SHP77 treated with DMSO at 0.1 percent for 48 hours (cell line): ENCODE measurements around the gene ARPIN.
"Not testable (repeated sequence)": the region's sequence is repeated elsewhere in the genome, so short reads cannot be mapped to it uniquely, and the experiment has no call there.

Experiments
- DNase-seq: peaks from one replicate; lab custom pipeline; 2025; lab: John Stamatoyannopoulos, UW

The ARPIN gene

DNA sequence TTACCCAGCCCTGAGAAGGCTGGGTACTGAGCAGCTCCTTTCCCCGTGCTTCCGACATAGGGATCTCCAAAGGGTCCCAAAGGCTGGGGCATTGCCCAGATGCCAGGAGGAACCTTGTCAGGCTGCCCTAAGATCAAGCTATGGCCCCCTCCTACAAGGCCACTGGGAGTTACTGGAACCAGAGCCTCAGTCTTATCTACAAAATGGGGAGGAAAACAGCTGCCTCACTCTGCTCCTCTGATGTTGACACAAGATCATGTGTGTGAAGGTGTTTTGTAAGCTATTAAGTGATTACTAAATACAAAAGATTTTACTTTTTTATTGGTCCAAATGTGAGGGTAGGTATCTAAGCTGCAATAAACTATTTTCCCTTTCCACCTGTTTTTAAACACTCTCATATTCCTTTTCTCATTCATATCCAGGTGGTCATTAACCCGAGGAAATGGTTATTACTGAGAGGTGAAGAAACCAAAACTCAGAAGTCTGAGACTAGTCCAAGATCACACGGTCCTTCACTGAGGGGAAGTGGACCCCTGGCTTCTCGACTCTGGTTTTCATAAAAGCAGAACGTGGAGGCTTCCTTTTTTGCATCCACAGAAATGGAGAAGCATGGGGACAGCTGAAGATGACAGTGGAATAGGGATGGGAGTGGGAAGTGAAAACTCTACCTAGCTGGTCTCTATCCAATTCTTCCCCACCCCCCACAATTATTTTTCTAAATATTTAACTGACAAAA is 1.7 kb downstream of the ARPIN start:
- DNase-seq, result no peak

DNA sequence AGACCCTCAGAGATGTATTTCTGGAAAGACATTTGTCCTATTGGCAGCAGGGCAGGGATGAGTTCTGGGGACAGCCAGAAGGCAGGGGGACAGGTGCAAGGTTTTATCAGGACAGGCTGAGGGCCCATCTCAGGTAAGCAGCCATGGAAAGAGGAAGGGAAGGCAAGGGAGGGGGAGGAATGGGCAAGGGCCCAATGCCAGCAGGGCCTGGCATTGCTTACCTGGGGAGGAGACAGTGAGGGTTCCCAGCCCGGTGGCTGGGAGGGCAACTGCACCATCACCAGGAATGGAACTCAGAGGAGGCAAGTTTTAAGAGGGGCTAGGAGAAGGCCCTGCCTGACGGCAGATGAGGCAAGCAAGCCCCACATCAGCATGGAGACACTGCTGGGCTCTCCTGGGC is 3.1 kb downstream of the ARPIN start:
- DNase-seq, result no peak

DNA sequence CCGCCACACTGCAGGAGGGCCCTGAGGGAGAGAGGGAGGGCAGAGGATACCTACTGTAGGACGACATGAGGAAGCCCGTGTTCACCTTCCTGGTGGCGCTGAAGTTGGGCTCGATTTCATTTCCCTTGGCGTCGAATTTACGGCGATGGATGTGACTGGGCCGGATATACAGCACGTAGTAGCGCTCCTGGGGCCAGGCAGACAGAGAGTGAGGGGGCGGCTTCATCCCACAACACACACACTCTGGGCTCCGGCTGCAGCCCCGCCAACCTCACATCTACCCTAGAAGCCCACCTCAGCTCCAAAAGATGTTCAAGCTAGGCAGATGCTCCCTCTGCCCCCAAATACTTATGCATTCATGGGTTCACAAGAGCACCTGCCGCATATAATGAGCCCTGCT is 4.5 kb downstream of the ARPIN start:
- DNase-seq, result no peak

DNA sequence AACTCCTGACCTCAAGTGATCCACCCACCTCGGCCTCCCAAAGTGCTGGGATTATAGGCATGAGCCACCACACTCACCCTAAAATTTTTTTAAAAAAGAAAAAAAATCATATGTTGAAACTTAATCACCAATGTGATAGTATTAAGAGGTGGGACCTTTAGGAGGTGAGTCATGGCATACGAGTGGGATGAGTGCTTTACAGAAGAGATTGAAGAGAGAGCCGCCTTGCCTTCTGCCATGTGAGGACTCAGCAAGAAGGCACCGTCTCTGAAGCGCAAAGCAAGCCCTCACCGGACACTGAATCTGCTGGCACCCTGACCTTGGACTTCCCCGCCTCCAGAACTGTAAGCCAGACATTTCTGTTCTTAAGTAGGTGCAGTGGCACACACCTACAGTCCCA is 5.5 kb downstream of the ARPIN start:
- DNase-seq, result no peak

DNA sequence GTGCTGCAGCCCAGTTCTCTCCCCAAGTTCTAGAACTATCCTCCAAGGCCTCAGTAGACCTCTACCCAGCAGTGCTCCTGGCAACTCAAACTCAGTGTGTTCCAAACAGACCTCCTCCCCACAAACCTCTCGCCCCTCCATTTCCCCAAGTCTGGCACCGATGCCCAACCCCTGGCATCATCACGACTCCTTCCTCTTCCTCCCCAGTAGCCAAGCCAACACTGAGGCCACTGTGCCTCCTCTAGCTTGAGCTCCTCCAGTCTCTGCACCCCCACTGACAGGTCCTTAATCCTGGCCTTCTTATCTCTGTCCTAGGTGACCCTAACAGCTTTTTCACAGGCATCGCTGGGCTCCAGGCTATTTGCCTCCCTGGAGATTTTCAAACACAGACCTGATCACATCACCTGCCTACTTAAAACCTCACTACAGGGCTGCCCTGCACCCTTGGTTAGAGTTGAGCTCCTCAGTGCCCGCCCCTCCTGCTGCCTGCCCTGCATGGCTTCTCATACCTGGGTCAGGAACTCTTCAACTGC is 6.8 kb downstream of the ARPIN start:
- DNase-seq, result no peak

DNA sequence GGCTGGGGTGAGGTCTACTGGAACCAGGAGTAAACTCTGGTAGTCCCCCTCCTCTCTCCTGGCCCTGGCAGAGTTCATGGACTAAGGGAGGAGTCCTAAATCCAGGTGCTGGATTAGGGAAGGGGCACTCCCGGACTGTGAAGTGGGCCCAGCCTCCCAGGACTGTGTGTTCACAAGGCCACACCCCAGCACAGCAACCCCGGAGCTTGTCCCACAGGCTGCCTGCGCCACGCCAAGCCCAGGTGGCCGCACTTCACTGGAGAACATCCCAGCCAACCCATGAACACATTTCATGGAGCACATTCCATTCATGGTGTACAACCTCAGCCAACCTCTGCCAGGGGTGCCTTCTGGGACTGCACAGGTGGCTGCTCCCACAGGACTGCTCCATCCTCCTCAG is 8.2 kb downstream of the ARPIN start:
- DNase-seq, result no peak

DNA sequence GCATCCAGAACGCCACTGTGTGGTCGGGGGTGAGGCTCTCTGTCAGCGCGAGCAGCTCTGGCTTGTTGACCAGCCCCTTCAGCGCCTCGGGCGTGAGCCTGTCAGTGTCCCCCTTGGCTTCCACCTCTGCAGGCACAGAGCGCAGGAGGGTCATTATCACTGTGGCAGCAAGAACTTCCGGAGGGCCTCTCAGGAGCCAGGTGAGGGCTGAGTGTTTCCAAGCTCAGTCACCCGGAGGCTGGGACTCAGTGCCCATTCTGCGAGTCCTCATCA is 9.0 kb downstream of the ARPIN start:
- DNase-seq, result no peak

DNA sequence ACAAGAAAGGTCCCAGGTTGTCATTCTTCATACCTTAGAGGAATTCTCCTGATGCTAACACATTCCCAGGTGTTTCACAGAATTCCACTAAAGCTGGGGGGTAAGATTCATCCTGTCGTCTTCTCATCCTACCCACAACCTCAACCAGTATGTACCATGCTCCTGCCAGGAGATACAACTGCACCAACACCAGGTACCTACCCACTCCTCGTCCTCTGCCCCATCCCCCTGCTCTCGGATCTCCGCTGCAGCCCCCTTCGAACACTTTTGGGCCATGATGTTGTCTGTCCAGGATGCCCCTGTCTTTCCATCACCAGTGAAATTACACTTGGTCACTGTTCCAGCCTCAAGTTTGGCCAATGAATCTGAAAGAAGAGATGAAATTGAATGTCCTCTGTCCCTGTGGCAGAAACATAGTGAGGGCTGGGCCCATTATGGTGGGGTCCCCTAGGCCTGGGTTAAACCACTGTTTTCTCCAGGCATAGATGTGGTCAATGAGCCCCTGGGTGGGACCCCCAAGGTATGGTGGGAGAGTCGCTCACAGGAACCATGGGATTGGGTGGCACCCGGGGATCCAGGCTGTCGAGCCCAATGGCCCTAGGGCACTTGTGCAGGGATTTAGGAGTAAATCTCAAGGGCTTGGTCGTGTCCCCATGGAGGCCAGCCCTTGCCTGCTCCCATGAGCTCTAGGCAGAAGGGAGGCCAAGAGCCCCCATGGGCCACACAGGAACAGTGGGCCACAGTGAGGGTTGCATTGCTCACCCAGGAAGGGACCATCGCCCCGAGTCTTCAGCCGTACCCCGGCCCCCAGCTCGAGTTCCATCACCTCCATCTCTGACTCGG is 9.5 kb downstream of the ARPIN start:
- DNase-seq, result no peak

DNA sequence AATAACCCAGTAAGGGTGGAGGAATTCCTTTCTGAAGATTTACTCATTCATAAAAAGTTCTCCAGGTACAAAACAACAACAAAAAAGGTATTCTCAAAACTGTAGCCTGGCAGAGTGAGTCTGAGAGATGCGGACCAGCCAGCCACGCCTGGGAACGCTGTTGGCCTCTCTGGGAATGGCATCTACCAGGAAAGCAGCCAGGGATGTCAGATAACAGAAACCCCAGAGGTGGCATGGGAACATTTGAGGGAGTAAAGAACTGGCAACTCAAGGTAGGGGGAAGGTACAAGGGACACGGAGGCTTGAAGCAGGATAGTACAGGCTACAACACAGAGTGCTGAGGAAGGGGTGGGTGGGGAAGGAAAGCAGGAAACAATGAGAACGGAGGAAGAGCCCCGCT is 11.9 kb downstream of the ARPIN start:
- no peak for DNase-seq

DNA sequence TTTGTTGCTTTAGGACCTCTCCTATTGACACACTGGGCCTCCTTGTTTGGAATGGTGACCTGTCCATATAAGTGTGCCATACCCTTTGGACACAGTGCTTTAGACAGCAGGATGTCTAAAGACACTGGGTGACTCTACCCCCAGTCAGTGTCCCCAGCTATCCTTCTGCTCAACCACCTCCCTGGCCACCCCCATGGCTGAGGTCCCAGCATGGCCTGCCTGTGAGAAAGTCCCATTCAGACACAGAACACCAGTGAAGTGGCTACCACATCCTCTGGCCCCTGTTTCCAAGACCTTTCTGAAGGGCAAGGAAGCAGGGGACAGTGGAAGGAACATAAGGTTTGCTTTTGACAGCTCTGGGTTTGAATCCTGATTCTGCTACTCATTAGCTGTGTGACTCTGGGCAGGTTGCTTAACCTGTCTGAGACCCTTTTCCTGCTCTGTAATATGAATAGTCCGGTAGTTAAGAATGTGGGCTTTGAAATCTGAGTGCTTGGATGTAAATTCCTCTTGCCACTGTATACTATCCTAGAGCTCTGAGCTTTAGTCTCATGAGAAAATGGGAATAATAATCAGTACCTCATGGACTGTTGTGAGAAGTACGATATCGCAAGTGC is 12.7 kb downstream of the ARPIN start:
- no peak for DNase-seq

DNA sequence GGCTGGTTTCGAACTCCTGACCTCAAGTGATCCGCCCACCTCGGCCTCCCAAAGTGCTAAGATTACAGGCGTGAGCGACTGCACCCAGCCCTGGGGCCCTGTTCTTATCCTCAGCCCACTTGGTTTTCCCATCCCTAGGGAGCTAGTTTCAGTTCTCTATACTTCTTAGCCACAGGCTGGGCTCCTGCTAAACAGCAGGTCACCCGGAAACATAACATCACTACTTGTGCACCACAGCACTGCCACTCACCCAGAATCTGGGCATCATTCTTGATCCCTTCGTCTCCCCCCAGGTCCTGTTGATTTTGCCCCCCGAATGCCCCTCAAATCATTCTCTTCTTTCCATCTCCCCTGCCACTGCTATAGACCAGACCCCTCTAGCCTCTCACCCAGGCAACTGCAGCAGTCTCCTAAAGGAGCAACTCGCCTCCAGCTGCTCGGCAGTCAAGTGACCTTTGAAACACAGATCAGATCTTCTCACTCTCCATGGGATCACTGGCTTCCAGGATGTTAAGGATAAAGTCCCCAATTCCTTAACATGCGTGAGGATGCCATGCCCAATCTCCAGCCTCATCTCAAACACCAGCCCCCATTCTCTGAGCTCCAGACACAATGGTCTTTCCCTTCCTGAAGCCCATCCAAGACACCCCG is 13.3 kb downstream of the ARPIN start:
- DNase-seq, result no peak

DNA sequence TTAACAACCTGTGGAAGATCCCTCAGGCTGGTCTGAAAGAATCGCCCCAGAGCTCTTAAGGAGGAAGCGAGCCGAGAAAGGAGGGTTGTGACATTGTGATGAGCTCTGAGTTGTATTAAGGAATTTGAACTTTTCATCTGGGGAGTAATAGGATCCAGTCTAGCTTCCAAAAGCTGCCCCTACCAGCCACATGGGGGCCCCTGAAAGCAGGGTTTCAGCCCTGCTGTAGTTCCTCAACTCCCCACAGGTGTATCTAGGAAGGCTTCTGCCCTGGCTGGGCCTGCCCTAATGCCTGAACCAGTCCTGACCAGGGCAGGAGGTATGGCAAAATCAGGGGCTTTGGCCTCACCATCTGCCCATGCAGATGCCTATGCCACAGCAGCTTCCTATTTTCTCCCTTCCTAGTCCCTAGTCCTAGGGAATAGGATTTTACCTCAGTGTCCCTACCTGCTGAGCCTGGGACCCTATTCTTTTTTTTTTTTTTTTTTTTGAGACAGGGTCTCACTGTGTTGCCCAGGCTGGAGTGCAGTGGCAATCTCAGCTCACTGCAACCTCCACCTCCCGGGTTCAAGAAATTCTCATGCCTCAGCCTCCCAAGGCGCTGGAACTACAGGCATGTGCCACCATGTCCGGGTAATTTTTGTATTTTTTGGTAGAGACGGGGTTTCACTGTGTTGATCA is 14.0 kb downstream of the ARPIN start:
- DNase-seq, result peak; percentile 31

DNA sequence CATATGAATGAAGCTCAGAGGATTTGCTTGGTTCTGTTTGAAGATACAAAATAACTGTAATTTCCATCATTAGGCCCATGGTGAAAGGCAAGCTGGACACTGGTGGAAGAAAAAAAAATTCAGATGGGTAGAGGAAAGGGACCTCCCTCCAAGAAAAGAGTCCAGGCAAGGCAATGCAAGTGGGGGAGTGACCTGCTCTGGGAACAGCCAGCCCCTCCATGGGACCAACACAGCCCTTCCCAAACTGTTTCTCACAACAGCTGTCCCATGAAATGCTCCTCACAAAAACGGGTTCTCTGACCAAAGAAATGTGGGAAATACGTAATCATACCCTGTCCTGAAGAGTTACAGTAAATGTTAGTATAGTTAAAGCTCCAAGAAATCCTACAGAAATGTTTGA is 14.6 kb downstream of the ARPIN start:
- no peak for DNase-seq

DNA sequence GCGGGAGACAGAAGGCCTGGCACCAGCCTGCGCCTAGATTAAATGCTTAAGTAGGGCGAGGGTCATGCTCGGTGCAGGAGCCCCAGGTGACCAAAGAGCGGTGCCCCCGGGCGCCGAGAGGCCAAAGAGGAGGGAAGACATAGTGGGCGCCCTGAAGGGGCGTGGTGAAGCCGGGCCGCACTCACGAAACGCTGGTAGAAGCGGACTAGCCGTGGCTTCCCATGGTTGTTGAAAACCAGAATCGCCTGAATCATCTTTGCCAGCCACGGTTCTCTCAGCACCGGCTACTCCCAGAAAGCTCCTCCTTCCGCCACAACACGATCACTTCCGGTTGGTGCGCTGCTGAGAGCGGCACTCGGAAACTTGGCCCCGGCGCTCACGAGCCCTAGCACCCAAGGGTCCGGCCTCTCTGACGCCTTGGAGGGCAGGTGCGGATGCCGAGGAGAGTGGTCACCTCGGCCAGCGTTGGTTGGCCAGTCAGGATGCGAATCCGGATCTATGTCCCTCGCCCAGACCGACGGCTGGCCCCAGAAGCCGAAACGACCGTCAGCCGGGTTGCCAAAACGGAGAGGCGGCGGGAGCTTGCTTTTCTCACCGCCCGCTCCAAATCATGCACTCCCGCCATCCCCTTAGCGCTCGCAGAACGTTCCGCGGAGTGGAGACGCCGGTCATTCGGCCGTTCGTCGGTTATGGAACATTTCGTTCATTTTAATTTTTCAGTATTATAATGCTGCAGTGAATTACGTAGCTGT is 18.9 kb downstream of the ARPIN start, which contains the start of gene AP3S2:
AP3S2 (minus strand) TSS at position 299 of the 752 bp plus-strand sequence; CDS start at position 254, 45 bp downstream.
- DNase-seq, result peak; percentile 86

DNA sequence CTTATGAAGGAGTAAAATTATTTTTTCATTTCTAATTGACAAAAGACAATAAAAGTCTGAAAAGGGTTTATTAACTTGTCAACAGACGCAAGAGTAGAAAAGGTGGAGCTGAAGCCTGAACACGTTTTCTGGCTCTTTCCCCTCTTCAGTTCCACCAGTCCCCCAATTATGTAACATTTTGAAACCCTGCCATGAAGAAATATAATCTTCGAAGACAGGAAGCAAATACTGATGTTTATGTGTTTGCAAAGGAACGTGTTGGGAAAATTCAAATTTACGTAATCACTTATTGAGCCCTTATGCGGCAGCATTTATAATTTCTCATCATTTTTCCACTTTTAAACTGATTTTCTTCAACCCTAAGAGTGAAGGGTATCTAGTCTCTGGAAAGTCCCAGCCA is 19.7 kb downstream of the ARPIN start:
- no peak for DNase-seq

DNA sequence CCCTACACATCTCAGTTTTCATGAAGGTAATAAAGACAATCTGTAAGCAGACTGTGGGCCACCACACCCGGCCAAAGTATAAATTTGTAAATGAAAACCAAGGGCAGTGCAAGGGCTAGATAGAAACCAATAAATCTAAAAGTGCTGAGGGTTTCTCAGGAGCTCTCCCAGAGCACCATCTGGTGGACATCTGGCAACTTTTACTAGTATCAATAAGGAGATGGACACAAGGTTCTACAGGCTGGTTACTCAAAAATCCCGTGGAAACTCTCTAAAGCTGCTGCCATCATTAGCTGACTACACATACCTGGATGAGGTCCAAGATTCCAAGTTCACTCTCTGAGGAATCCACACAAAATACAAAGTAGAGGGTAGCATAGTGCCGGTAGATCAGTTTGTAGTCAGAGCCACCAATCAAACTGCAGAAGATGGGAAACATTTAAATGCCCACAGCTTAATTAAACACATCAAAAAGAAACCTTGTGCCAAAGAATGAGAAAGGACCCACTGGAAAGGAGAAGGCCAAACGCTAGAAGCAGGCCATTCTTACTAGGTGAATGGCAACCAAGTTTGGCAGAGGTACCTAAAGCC is 24.4 kb downstream of the ARPIN start:
- DNase-seq, result peak; percentile 8

DNA sequence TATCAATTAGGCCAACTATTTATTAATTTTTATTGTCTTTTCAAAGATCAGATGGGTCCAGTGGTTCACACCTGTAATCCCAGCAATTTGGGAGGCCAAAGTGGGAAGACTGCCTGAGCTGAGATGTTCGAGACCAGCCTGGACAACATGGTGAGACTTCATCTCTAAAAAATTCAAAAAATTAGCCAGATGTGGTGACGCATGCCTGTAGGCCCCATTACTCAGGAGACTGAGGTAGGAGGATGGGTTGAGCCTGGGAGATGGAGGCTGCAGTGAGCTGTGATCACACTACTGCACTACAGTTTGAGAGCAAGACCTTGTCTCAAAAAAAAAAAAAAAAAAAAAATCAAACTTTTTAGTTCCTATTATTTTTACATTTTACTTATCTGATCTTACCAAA is 27.1 kb downstream of the ARPIN start:
- DNase-seq, result no peak

DNA sequence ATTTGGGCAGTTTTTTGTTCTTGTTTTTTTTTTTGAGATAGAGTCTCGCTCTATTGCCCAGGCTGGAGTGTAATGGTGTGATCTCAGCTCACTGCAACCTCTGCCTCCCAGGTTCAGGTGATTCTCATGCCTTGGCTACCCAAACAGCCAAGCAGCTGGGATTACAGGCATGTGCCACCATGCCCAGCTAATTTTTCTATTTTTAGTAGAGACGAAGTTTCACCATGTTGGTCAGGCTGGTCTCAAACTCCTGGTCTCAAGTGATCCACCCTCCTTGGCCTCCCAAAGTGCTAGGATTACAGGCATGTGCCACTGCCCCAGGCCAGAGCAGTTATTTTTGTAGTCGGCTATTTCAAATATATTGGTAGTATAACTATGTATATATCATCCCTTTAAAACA is 27.6 kb downstream of the ARPIN start:
- not testable (repeated sequence) for DNase-seq

DNA sequence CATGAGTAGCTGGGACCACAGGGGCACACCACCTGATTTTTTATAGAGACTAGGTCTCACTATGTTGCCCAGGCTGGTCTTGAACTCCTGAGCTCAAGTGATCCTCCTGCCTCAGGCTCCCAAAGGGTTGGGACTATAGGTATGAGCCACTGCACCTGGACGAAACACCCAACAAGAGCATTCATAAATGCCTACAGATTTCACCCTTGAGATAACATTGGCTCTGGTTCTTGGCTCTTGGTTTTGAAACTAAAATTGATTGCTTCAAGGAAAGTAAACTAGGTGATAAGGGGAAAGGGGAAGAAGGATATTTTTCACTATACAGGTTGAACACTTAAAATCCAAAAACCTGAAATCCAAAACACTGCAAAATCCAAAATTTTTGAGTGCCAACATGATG is 29.2 kb downstream of the ARPIN start:
- no peak for DNase-seq

DNA sequence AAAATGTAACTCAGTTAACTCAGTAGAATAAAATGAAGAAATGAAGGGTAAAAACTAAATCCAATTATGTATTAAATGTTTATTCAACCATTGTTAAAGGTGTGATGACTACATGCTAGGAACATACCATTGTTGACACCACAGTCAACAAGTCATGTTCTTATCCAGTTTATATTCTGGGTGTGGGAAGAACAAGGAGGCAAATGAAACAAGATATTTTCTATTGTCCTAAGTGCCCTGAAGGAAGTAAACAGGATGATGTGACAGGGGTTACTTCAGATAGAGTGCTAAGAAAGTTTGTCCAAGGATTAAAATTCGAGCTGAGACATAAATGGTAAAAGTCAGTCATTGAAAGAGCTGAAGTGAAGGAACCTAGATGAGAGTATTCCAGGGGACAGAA is 32.0 kb downstream of the ARPIN start:
- no peak for DNase-seq

DNA sequence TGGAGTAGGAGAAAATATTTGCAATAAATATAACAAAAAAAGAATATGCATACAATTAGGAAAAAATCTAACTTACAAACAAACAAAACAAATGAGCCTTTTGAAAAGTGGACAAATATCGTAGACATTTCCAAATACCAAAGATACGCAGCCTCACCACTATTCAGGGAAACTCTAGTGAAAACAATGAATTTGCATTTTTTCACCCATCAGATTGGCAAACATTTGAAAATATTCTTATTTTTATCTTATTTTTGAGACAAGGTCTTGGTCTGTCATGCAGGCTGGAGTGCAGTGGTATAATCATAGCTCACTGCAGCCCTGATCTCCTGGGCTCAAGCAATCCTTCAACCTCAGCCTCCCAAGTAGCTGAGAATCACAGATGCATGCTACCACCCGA is 34.4 kb downstream of the ARPIN start:
- DNase-seq, result no peak
